DMS 273 (cell line): Measurements from ENCODE around the gene GPR63.

ENCODE experiments used
- DNase-seq: peaks from one replicate; lab custom pipeline; 2025; ENCODE audit not compliant: unreplicated experiment; lab: John Stamatoyannopoulos, UW

GPR63 gene

GRCh38 chr6:96823743-96824142, 13.5 kb downstream of the GPR63 start:
- DNase-seq = no peak

DNA sequence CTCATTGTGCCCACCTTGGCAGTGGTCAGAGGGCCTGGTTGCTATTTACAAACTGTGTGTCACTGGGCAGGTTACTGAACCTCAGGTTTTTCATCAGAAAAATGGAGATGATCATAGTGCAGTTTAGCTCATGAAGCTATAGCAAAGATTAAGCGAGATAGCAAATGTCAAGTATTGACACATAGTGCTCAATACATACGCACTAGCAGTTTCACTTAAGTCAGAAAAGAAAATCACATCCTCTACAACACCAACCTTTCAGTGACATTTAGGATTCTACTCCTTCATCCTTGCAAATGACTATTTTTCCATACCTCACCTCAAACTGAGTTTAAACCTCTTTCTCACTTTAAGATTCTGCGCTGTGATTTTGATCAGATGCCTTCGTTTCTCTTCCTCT, 16.2 kb downstream of the GPR63 start:
- DNase-seq = no peak

GRCh38 chr6:96816301-96816817, 20.9 kb downstream of the GPR63 start:
- no peak for DNase-seq

GRCh38 chr6:96814625-96815024, 22.7 kb downstream of the GPR63 start:
- no peak for DNase-seq

GRCh38 chr6:96812077-96812703, 25.1 kb downstream of the GPR63 start:
- no peak for DNase-seq

- DNase-seq = no peak
Measured at GRCh38 chr6:96811670-96812069, 25.6 kb downstream of the GPR63 start.

- no peak for DNase-seq
Measured at GRCh38 chr6:96811136-96811535, 26.1 kb downstream of the GPR63 start.

DNA sequence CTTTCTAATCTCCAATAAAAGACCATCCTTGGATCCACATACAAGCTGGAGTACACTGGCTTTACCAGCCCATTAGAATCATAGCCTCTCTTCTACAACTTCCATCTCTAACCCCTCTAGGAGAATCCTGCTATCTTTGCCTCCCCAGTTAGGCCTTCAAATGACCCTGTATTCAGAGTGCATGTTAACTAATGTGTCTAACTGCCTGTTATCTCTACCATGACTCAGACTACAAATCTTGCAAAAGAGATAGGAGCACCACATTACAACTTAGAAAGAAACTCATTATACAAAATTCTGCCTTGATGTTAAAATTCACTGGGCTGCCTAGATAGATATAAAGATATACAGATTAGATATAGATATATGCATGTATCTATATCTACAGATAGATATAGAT, 28.2 kb downstream of the GPR63 start:
- no peak for DNase-seq

DNA sequence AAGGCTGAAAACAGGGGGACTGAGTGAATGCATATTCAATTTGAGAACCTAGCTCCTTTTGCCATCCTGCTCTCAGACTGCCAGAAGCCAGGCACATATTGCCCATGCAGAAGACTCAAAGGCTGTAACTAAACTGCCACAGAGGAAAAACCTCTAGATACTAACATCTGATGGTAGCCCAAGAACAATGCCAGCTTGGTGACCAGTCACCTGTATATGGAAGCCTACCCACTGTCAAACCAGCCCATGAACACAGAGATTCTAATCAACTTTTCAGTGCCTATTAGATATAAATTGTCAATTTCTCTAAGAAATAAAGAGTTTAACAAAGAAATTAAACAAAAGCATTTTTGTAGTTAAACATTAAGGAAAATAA, 34.2 kb downstream of the GPR63 start:
- DNase-seq = no peak

- no peak for DNase-seq
Measured at GRCh38 chr6:96795481-96795880, 41.8 kb downstream of the GPR63 start.

DNA sequence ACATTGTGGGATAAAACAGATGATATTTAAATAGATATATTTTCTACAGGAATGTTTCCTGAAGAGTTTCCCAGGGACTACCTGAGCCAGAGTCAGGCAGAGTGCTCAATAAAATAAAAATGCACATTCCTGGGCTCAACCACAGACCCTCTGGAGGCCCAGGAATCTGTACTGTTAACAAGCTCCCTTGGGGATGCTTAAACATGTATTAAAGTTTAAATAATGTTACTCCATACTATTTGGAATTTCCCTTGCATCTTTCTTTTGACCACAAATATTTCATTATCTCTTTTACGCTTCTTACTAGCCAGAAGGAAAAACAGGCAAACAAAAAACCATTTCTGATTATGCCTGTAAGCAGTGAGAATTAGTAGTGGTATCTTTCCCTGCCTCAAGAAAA, 42.3 kb downstream of the GPR63 start:
- DNase-seq = no peak

- no peak for DNase-seq
Measured at GRCh38 chr6:96792561-96793190, 44.6 kb downstream of the GPR63 start.

DNA sequence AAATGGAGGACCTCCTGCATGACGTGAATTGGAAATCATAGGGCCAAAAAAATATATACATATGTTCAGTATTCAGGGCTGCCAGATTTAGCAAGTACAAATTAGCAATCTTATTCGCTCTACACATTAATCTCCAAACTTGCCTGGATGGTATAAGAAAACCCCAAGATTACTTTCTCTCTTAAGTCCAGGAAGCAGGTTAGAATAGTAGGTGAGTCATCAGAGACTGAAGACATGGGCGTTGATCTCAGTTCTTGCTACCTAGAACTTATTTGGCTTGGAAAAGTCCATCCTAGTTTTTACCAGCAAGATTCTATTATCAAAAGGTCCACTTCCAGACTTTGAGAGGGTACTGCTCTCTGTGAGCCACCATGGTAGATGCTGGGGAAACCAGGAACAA, 47.4 kb downstream of the GPR63 start:
- DNase-seq = no peak

DNA sequence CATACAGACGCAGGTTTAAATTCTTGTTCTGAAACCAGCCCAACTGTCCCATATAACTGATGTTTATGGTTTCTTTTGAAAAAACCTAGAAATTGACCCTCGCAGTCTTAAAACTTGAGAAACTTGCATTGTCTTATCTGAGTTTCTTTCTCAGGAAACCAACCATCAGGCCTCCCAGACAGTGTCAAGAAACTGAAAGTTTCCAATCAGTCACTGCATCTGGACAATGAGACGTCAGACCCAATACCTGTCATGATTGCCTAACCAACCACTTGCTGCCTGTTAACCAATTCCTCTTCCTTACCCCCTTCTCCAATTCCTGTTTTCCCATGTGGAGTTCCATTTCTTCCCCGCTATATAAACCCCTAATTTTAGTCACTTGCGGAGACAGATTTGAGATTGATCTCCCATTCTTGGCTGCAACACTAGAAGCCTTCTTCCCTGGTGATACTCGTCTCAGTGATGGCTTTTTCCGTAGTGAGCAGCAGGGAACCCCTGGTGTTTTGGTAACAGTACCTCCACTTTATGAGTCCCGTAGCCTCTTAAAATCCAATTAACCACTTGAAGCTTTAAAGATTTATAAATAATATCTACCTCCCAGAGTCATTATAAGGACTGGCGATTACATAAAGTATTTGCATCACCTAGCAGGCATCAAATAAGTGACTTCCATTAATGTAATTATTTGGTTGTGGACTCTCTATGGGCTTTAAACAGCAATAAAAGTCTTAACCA, 49.3 kb downstream of the GPR63 start:
- DNase-seq = no peak

GRCh38 chr6:96786336-96786735, 50.9 kb downstream of the GPR63 start:
- no peak for DNase-seq

- peak; percentile 37 for DNase-seq
Measured at GRCh38 chr6:96784650-96785049, 52.6 kb downstream of the GPR63 start.

DNA sequence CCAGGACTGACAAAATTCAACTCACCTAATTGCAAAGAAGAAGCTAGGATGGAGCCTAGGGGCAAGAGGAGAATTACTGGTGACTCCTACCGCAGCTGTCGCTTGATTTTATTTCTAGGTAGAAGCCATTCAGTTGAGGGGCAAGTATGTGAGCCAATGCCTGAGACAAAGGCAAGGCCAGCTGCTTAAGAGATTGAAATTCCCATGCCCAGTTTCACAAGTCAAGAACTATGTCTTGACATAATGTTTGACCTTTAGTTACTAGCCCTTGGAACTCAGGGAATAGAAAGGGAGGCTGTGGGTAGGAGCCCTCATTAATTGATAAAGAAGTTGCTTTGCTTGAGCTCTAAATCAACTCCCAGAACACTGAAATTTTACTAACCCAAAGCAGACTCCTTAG, 54.0 kb downstream of the GPR63 start:
- no peak for DNase-seq

- no peak for DNase-seq
Measured at GRCh38 chr6:96781557-96781956, 55.7 kb downstream of the GPR63 start.

DNA sequence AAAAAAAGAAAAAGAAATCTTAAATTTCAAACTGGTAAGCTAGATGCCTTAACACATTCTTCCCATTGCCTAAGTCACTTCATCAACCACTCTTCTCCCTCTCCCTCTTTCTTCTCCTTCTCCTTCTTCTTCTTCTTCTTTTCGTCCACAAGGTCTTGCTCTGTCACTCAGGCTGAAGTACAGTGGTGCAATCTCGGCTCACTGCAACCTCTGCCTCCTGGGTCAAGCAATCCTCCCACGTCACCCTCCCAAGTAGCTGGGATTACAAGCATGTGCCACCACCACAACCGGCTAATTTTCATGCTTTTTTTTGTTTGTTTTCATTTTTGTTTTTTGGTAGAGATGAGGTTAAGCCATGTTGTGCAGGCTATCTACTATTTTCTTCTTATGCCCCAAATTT, 60.2 kb downstream of the GPR63 start:
- no peak for DNase-seq

DNA sequence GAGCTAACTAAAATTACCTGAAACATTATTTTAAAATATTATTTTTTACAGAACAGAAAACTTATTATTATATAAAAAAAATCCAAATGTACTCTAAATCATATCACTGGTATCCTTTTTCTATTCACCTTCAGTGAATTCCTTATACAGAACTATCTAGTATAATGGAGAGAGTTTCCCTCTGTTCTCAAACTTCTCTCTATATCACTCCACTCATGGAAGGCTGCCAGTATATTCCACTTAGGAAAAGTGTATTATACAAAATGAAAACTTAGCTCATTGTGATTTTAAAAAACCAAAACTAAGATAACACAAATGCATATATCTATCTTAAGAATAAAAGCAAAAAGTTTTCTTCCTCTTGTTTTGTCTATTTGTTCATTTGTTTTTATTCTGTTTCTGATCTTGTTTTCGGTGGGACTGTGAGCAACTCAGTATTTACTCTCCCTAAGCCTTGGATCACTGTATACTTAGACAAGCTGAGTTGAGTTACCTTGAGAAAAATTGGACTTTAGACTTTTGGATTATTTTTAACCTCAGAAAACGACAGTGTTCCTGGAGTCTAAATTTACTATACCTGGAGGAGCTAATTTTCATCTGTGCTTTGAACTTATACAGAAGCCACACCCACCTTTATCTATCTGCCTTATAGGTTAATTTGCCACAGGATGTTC, 61.4 kb downstream of the GPR63 start:
- DNase-seq = no peak

DNA sequence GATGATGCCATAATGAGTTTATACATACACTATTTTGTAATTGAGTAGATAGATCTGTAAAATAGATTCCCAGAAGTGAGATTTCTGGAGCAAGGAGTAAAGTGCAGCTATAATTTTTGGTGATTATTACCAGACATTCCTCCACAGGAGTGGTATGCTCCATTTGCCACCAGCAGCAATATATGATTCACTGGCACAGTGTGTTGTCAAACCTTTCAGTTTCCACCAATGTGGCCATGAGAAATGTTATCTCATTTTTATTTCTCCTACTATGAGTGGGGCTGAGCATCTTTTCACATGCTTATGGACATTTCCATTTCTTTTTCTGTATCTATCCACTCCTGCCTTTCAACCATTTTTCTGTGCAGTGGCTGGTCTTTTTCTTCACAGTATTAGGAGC, 70.5 kb downstream of the GPR63 start:
- DNase-seq = no peak

GRCh38 chr6:96762599-96762998, 74.7 kb downstream of the GPR63 start:
- DNase-seq = no peak
